GM18861 (cell line): ENCODE results near the gene XPO5.
"Not testable (repeated sequence)": the region's sequence is repeated elsewhere in the genome, so short reads cannot be mapped to it uniquely, and the experiment has no call there.

Source experiments
- ATAC-seq: cut with Tn5 transposase; IDR thresholded peaks from one replicate; pipeline ENCODE4 v1.9.1; 2021; ENCODE audit not compliant: unreplicated experiment

The XPO5 gene

DNA sequence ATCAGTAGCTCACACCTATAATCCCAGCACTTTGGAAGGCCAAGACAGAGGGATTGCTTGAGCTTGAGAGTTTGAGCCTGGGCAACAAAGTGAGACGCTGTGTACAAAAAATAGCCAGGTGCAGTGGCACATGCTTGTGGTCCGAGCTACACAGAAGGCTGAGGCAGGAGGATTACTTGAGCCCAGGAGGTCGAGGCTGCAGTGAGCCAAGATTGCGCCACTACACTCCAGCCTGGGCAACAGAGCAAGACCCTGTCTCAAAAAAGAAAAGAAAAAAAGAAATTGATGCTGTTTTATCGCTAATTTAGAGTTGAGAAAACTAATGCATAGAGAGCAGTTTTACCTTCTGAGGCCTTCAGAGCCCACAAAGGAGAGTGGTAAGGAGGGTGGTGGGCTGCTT lies 77.5 kb downstream of the XPO5 start:
- not testable (repeated sequence) for ATAC-seq

GRCh38 chr6:43497689-43498088 lies 78.1 kb downstream of the XPO5 start:
- no peak for ATAC-seq

GRCh38 chr6:43497129-43497396 lies 78.8 kb downstream of the XPO5 start:
- no peak for ATAC-seq

DNA sequence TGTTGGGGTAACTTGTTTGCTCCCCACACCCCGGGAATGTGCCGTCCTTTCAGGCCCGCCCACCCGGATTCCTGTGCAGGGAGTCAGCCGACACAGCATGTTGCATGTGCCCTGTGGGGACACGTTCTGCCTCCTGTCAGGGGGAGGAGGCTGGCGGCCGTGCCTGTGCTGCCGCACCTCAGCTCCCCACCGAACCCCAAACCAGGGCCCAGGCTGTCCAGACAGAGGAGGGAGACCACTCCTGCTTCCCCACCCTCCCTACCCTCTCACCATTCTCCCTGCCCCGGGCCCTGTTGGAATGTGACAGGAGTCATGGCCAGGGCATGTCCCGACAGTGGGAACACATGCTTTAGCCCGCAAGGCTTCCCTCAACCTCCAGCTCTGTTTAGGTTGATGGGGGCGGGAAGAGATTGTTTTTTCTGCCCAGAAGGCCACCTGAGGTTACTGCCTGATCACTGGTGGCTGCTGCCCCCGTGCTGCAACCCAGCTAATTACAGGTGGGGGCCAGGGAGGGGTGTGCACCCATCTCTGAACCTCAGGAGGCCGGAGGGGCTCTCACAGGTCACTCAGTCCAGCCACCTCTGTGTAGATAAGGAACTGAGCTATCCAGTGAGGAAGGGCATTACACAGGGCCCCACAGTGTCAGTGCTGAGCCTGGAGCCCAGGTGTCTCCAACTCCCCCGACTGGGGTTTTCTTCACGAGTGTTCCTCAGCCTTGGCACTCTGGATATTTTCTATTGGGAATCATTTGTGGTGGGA lies 79.3 kb downstream of the XPO5 start:
- ATAC-seq = no peak

GRCh38 chr6:43495409-43495941 lies 80.4 kb downstream of the XPO5 start:
- ATAC-seq = no peak

DNA sequence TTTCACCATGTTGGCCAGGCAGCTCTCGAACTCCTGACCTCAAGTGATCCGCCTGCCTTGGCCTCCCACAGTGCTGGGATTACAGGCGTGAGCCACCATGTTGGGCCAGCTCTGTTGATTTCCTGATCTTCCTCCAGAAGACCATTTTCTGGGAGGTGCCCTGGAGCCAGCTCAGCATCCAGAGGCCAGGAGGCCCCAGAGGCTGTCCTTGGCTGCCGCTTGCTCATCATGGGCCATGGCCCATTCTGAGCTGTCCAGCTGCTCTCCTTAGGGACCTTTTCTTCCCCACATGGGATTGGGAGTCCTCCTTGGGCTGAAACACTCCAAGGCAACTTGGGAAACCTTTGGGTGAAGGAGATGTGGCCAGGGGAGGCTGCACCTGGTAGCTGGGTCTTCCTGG lies 81.1 kb downstream of the XPO5 start:
- no peak for ATAC-seq

DNA sequence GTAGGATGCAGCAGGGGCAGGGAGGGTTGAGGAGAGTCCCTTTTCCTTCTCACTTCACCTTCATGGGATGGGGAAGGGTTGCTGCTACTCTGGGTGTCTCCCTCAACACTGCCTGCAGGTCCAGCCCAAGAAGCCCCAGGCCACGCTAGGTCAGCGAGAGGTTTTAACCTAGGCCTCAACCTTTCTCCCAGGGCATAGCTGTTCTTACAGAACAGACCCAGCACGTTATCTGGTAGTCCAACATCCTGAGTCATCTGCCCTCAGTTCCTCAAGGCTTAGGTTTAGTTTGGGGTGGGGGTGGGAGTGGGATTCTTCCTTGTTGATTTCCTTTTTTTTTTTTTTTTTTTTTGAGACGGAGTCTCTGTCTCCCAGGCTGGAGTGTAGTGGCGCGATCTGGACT lies 81.5 kb downstream of the XPO5 start:
- no peak for ATAC-seq

- no peak for ATAC-seq
Observed at GRCh38 chr6:43493833-43494232, 82.0 kb downstream of the XPO5 start.

DNA sequence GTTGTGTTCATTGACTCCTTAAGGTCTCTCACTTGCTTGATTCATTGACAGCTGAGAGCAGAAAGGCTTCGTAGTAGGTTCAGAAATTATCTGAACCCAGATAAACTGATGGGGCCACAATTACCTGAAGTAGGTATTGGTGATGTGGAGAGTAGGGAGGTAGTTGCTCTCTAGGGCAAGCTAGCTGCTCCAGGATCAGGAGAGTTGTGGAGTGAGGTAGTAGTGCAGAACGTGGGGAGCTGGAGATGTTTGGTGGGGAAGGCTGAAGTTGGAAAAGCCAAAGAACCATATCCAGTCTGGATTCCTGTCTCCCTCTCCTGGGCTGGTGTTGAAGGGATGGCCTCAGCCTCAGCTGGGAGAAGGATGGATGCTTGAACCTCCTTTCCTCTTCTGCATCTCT lies 82.6 kb downstream of the XPO5 start:
- no peak for ATAC-seq

DNA sequence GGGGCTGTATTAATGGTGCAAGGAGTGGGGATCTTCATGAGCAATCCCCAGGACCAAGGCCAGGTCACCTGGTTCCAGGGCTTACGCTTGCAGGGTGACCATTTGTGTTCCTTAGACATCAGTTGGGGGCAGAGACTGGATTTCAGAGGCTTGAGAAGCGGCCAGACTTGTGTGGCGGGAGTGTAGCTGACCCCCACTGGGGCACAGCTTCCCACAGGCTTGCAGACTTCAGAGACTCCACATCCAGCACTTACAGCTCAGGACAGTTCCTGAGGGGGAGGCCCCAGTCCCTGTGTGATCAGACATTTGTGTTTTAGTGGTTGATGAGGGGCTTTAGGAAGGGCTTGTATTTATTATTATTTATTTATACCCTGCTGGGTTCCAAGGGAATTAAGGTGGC lies 83.2 kb downstream of the XPO5 start:
- no peak for ATAC-seq

DNA sequence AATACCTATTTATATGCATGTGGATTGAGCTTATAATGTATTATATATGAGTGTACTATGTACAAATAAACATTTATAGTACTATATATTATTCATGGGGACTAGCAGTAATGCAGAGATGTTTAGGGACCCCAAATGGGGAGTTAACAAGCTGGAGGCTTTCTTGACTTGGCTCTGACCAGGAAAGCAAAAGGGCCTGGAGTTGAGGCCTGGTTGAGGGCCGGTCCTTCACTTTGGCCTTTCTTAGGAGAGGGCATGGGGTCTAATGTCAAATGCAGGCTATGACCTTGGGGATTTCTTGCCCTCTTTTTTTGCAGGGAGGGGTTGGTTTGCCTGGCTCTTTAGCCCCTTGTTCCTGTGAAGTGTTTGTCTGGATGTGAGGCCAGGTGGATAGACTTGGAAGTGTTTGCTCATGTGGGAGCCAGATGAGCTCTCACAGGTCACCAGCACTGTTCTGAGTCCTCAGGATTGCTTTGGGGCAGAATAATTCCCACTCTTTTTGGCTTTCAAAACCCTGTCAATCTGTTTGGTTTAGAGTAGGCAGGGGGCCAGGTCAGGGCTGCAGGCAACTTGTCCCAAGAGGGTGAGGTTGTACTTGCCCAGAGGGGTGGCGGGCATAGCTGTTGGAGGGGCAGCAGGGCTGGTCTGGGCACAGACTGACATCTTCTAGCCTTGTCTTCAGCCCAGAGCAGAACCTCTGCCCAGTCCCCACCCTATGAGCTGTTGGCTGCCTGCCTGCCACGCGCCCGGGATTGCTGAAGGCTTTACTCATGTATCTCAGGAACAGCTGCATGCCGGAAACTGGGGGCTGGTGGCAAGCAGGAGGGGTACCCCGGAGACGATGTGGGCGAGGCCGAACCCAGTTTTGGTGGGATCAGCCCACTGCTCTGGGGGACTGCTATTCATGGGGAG lies 83.8 kb downstream of the XPO5 start:
- ATAC-seq = no peak

- no peak for ATAC-seq
Observed at GRCh38 chr6:43490523-43490939, 85.3 kb downstream of the XPO5 start.

DNA sequence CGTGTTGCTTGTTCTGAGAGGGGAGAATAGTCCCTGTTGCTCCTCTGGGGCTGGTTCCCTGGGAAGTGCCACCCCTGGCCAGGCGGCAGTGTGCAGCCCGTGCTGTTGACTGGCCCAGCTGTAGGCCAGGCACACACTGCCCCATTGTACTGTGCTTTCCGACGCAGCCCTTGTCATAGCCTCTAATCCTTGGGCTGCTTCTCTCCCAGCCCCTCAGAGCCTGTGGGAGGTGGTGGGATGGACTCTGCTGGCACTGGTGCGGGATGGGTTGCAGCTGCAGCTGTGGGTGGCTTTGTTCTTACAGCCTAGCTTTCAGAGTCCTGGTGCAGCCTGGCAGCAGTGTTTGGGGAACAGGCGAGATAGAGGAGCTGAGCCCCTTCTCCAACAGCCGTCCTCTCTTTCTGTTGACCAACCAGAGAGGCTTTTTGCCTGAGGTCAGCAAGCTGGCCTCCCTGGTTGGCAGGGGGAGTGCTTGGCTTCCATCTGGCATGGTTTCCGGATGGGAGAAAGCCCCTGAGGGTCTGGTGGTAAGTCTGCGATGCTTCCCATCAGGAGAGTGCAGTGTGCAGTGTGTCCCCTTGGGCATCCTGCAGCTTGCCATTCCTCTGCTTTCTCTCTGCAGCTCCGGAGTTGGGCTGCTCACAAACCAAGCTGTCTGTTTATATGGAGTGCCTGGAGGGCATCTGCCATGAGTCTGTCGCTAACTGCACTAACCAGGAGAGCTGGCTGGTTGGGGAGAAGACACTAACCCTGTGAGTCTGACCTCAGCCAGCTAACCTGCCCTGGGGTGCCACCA lies 86.4 kb downstream of the XPO5 start:
- no peak for ATAC-seq

DNA sequence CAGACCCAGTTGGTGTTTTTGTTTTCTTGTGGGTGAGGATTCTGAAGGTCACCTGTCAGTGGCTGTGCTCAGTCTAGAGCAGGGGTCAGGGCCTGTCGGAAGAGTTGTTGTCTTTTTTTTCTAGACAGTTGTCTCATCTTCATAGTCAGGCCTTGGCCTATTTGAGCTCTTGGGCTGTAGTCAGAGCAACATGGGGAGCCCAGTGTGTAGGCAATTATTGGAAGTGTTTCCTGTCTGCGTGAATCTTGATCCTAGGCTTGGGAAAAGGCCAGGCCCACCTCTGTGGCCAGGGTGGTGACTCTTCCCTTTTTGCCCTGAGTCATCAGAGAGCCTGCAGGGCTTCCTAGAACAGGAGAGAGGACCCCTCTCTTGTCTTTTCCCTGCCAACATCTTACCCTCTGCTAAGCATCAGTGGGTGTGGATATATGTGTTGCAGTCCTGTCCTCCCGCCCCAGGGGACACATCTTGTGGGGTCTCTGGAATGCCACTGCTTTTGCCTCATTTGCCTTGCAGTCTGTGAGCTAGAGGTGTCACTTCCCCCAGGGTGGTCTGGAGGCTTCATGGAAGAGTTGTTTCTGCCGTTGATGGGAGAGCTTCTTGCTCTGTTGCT lies 87.1 kb downstream of the XPO5 start:
- ATAC-seq = no peak

DNA sequence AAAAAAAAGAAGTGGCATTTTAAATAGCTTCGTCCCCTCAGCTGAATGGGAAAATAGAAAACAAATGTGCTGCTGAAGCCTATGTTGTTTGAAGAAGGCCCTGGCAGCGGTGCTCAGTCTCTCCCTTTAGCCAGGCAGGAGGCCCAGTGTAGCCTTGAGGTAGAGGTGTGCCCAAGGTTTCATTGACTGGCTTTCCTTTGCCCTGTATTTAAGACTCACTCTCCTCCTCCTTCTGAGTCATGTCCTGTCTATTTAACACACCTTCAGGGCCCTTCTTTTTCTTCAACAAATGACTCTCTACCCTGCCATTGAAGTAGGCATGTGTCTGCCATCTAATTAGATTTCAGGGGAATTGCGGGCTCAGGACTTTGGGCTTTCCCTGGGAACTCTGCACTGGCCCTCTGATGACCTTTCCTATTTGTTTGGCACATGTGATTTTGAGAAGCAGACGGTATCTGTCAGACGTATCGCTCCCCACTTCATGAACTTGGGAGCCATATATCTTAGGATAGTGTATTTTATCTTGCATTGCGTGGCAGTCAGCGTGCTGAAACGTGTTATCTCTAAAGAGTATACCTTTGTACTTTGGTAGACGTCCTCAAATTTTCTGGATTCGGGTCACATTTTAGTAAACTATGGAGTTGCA lies 94.1 kb downstream of the XPO5 start:
- no peak for ATAC-seq

DNA sequence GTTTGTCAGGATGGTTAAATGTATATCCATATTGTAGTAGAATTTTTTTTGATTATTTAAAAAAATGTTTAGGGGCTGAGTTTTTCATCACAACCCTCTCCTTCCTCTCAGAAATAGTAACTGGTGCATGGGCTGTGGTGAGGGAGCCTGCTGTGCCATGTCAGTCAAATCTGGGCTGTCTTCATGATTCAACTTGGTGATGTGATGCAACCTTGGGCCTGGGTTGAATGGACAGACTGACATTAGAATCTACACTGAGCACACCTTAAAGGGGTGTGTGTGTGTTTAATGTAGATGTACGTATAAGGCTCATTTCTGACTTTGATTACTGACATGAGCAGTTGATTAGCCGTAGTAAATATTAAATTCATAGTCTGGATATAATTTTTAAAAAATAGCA lies 94.8 kb downstream of the XPO5 start:
- ATAC-seq = no peak

DNA sequence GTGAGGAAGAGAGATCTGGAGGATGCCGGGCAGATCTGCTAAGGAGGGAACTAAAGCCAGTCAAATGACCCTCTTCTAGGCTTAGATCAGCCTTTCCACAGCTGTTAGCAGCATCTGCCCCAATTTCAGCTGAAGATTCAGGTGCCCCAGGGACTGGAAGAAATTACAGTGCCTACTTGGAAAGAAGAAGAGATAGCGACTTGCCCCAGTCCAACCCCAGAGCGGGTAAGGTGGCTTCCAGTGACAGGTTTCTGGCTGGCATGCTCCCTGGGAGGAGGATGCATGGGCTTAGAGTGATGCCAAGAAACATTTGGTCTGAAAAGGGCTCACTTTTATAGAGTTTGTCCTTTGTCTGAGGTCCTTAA lies 97.8 kb downstream of the XPO5 start:
- no peak for ATAC-seq

GRCh38 chr6:43477235-43478007 lies 98.4 kb downstream of the XPO5 start, which contains the start of gene TJAP1:
Gene TJAP1, plus strand, starts transcription at chr6:43477570. Its CDS starts 21,432 bp downstream, at chr6:43499002.
- ATAC-seq = peak; percentile 79

DNA sequence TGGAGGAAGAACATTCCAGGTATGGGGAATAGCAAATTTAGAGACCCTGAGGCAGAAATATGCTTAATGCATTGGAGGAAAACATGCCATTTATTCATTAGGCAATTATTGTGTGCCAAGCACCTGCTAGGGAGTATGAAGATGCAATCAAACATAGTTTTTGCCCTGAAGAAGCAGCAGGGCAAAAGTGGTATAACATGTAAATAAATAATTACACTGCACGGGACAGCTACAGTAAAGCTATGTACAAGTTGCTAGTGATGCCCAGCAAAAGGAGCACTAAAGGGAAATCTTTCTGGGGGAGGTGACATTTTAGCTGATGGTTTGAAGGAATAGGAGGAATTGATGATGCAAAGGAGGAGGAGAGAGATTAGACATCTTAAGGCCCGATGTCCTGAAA lies 99.1 kb downstream of the XPO5 start:
- peak; percentile 11 for ATAC-seq

DNA sequence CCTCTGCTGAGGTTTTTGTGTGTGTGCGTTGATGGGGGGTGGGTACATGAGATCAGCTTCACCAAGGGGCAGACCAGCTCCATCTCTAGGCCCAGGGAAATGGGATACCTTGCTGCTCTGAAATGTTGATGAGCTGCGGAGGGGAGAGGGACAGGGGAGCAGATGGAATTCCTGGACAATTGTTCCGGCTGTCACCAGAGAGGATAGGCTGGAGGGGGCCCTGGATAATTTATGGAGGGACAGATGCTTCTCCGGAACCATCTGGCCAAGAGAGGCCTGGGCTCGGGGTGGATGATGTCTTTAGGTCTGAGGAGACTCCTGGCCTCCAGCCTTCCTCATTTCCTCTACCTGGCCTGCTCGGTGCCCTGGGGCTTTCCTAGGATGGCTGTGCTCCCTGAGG lies 100.3 kb downstream of the XPO5 start:
- ATAC-seq = no peak
